KG1 (cell line): ENCODE data around the gene UBE2I.

ENCODE experiments used
- DNase-seq: peaks from one replicate; lab custom pipeline; 2025; lab: John Stamatoyannopoulos, UW

The UBE2I gene

DNA sequence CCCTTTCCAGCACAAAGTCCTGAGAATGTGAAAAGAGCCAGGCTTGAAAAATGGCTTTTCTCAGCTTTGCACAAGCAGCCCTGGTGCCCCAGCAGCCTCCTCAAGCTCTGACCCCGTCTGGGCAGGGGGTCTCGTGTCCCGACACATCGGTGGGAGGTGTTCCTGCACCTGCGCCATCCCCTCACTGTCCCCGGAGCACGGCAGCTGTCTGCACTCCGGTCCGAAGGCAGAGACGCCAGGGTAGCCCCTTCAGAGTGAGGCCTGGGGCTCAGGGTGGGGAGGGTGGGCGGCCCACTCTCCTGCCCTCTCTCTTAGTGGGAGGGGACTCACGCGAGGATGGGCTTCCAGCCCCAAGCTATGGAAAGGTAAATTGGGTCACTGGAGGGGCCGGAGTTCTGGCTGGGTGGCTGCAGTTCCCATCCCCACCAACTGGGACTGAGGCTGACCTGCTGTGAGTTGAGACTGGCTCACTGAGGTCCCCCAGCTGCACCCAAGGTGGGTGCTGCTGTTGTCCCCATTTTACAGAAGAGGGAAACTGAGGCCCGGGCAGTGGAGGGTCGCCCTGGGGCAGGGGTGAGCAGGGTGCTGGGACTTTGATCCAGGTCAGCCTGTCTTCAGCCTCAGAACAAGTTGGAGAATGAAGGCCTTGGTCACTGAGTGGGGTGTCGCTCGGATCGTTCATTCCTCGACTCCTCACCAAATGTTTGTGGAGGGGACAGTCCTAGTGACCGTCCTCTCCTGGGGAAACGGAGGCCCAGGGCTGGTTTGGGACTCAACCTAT lies 21.7 kb downstream of the UBE2I start:
- no peak for DNase-seq

GRCh38 chr16:1331712-1332617 lies 22.5 kb downstream of the UBE2I start:
- peak; percentile 10 for DNase-seq

DNA sequence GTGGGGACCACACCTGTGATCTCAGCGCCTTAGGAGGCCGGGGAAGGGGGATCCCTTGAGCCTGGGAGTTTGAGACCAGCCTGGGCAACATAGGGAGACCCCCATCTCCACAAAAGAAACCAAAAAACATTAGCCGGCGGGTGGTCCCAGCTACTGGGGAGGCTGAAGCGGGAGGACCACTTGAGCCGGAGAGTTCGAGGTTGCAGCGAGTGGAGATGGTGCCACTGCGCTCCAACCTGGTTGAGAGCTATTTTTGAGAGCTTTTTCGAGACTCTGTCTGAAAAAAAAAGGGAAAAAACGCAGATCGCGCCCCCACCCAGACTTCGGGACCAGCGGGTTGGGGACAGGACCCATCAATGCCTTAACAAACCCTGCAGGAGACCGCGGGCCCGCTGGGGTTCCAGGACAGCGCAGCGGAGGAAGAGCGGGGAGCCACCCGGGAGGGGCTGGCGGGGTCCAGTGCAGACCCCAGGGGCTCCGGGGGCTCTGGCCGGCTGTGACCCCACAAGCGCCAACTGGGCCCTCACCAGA lies 23.2 kb downstream of the UBE2I start:
- DNase-seq = no peak

DNA sequence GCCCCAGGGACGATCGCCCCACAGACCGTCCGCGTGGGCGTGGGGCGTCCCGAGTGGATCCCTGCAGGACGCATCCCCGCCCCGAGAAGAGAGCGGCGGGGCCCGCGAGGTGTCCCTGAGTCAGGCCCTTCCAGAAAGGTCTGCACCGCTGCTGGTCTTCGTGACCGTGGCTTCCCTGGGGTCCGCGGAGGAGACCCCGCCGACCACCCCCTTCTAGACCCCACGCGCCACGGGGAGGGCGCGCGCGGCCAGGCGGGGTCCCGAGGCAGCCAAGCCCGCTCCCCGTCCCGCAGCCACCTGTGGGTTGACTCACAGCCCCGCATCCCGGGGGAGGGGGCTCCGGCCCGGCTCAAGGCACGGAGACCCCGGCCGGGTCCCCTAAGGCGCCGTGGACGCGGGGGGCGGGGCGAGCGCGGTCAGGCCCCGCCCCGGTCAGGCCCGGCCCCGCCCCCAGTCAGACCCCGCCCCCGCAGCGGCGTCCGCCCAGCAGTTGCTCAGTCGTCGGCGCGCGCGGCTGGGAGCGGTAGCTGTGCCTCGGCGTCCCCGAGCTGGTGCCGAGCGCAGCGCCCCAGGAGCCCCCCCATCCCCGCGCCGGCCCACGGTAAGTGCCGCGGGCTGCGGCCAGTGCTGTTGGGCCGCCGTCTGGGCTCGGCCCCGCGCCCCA lies 23.8 kb downstream of the UBE2I start, which contains the start of gene BAIAP3:
Gene BAIAP3, plus strand, starts transcription at position 497 of the 664 bp plus-strand sequence. CDS start 4,905 bp downstream, outside the sequence.
- no peak for DNase-seq

DNA sequence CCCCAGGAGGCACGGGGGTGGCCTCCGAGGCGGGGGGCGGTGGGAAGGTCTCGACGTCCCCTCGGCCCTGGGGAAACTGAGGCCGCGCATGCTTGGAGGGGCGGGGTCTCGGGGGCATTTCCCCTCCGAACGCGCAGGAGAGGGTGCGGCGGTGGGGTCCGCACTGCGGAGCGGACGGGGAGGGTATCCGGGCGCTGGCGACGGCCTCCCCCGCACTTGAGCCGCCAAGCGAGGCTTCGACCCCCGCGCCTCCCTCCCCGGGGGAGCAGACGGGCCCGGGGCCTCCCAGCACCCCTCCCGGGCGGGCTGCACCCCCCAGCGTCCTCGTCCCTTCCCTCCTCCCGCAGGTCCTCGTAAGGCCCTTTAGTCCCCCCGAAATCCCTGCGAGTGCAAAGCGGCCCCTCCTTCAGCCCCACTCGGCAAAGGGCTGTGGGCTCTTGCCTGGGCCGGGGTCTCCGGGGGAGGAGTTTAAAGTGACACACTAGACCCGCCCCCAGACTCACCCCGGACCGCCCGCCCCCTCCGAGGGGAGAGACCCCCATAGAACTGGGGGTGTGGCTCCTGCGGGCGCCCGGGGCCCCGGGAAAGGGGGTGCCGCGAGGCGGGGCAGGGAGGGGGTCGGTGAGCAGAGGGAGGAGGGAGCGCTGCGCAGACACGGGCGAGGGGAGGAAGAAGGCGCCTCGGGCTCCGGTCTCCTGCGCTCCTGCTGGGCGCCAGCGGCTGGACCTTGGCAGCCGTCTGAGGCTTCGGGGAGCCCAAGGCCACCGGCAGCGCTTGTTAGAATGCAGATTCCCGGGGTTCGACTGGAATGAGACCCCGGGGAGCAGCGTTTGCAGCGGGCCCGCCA lies 24.6 kb downstream of the UBE2I start:
- DNase-seq = no peak

DNA sequence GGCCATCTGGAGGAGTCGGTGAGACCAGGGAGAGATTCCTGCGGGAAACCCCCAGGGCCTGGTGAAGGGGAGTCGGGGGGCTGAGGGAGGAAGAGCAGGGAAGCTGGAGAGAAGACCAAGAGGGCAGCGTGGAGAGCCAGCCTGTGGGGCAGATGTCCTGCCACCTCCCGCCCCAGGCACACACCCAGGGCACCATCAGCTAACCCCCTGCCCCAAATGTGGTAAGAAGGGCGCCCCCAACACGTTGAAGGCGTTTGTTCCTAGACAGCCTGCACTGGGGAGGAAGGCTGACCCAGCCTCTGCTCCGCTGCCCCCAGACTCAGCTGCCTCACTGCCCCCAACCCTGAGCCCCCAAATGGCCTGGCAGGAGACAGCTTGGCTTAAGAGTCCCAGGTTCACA lies 25.3 kb downstream of the UBE2I start:
- no peak for DNase-seq

DNA sequence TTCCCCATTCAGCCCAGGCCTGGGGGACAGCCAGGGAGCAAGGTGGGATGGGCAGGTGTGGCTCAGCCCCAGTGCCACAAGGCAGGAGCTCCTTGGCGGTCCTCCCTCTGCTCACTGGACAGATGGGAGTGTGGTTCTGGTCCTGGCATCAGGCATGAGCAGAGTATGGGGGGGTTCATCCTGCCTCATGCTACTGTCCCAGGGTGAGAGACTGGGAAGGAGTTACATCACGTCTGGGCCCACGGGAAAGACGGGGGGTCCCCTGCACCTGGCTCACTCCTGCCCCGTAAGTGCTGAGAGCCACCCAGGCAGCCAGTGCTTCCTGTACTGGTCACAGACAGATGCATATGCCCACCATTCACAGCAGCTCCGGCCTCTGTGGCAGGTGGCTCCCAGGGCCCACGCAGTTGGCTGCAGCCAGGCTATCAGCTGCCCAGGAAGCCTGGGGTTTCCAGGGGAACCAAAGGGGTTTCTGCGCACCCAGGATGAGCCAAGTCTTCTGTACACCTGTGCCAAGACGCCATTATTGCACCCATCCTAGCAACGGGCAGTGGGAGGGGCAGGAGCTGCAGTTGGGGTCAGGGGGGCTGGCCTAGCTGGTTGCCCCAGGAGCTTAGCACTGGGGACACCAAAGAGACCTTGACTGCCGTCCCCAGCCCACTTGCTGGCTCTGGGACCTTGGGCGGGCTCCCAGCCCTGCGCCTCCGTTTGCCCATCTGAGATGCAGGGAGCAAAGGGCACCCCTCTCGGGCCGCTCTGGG lies 26.0 kb downstream of the UBE2I start:
- DNase-seq = no peak

GRCh38 chr16:1335996-1336395 lies 26.6 kb downstream of the UBE2I start:
- DNase-seq = no peak

- DNase-seq = no peak
Measured at GRCh38 chr16:1336619-1337018, 27.2 kb downstream of the UBE2I start.

GRCh38 chr16:1337486-1337885 lies 28.1 kb downstream of the UBE2I start:
- DNase-seq = no peak

- DNase-seq = no peak
Measured at GRCh38 chr16:1338119-1338730, 28.8 kb downstream of the UBE2I start.

GRCh38 chr16:1338855-1339675 lies 29.6 kb downstream of the UBE2I start:
- DNase-seq = no peak

DNA sequence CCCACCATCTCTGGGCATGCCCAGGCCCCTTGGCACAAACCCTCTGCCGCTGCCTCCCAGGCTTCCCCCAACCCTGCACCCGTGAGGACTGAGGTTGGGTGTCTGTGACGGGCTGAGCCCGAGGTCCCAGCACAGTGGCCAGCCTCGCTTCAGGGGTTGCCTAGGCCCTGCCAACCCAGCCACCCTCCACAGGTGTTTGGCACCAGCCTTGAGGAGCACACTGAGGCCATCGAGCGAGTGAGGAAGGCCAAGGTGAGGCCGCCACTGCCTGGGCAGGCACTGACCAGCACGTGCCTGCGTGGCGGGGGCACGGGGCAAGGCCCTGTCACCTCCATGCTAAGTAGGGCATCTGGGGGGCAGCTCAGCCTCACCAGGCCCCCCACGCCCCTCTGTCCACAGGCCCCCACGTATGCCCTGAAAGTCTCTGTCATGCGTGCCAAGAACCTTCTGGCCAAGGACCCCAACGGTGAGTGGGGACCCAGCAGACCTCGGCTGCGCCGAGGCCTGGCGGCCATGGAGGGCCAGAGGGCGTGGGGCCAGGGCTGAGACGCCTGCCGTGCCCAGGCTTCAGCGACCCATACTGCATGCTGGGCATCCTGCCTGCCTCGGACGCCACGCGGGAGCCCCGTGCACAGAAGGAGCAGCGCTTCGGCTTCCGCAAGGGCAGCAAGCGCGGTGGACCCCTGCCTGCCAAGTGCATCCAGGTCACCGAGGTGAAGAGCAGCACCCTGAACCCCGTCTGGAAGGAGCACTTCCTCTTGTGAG lies 31.5 kb downstream of the UBE2I start:
- no peak for DNase-seq

GRCh38 chr16:1341495-1342420 lies 32.3 kb downstream of the UBE2I start:
- no peak for DNase-seq

GRCh38 chr16:1342526-1343427 lies 33.3 kb downstream of the UBE2I start:
- peak; percentile 18 for DNase-seq
